Activated effector memory CD4-positive, alpha-beta T cell treated with Interleukin-2 at 50 U/mL for 16 hours (primary cell): Measurements from ENCODE around the gene PDZD7.

Experiments
- DNase-seq: peaks from one replicate; pipeline ENCODE4 v3.0.0-alpha.2; 2020

Gene PDZD7

GRCh38 chr10:101031128-101031795 lies at the start of gene PDZD7, which contains the start of gene SFXN3:
TSS of gene PDZD7 (minus strand) at chr10:101031129. CDS start at chr10:101030219, 910 bp downstream.
TSS of gene SFXN3 (plus strand) at chr10:101031234. CDS start at chr10:101034695, 3,461 bp downstream.
- peak; percentile 95 for DNase-seq

GRCh38 chr10:101079874-101080273 lies 48.9 kb upstream of the PDZD7 start:
- DNase-seq, result no peak

GRCh38 chr10:101076630-101077029 lies 45.7 kb upstream of the PDZD7 start:
- no peak for DNase-seq

DNA sequence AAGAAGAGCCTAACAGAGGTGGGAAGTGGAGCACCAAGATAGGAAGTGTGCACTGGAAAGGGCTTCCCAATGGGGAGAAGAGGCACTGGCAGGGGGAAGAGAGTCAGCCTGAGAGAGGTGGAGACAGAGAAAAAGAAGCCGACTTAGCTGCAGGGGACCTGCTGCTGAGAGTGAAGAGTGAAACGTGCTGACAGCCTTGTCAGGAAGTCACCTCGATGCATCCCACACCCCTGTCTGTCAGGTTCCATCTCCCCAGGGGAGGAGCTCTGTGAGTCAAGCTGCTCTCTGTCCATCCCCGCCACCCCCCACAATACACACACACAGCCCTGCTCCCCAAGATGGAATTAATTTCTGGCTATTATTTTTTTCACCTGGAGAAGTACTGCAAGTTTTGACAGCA lies 44.8 kb upstream of the PDZD7 start:
- no peak for DNase-seq

DNA sequence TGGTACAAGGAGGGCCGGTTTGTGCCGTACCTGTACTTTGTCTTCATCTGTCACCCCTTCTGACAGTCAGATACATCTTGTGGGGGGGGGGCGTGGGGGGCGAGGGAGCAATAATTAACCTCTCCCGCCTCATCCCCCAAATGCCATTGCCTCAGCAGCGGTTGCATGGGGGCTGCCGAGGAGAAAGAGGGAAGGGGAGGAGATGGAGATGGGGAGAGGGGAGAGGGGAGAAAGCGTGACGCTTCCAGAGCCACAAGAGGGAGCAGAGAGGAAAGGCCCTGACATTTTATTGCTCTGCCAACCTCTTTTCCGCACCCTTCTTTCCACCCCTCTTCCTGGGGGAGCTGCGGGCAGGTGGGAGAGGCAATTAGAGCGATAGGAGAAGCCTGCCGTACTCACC lies 42.7 kb upstream of the PDZD7 start:
- DNase-seq, result no peak

- no peak for DNase-seq
Observed at GRCh38 chr10:101072923-101073322, 42.0 kb upstream of the PDZD7 start.

- DNase-seq, result no peak
Observed at GRCh38 chr10:101071885-101072433, 41.0 kb upstream of the PDZD7 start.

DNA sequence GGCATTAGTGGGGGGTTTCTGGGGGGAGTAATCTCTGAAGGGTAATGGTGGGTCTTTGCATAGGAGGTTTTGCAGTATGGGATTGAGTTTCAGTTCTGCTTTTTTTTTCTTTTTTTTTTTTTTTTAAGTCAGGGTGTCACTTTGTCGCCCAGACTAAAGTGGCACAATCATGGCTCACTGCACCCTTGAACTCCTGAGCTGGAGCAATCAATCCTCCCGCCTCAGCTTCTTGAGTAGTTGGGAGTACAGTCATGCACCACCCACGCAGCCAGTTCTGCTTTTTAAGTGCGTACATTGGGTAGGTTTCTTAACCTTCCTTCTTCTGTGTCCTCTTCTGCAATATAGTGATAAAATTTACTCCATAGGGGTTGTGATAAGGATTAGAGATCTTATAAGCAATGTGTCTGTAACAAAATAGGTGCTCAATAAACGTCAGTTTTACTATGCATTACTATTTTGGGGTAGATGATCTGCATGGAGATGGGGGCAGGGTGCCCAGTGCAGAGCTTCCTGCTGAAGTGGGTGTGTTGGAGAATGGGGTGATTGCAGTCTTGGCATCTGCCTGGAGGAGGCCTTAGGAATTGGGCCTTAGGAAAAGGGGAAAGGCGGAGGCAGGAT lies 40.4 kb upstream of the PDZD7 start:
- no peak for DNase-seq

- no peak for DNase-seq
Observed at GRCh38 chr10:101070098-101070497, 39.2 kb upstream of the PDZD7 start.

- no peak for DNase-seq
Observed at GRCh38 chr10:101069441-101069840, 38.5 kb upstream of the PDZD7 start.

- peak; percentile 63 for DNase-seq
Observed at GRCh38 chr10:101067356-101068083, 36.6 kb upstream of the PDZD7 start.

DNA sequence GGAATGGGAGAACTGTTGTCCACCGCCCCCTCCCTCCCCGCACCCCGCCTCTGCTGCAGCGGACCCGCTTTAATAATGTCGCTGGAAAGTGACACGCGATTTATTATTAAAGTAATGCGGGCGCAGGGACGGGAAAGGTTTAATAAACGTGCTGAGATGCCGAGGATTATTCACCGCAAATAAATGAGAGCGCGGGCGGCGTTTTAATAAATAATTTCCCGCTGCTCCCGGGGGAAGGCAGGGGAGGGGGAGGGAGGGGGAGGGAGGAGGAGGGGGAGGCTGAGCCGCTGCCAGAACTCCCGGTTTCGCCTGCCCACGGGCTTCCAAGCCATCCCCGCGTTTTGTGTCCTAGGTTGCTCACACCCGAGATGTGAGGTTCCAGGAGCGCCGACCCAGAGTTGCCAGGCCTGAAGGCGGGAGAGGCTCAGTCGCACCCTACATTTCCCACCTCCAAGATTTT lies 36.0 kb upstream of the PDZD7 start:
- DNase-seq, result no peak

DNA sequence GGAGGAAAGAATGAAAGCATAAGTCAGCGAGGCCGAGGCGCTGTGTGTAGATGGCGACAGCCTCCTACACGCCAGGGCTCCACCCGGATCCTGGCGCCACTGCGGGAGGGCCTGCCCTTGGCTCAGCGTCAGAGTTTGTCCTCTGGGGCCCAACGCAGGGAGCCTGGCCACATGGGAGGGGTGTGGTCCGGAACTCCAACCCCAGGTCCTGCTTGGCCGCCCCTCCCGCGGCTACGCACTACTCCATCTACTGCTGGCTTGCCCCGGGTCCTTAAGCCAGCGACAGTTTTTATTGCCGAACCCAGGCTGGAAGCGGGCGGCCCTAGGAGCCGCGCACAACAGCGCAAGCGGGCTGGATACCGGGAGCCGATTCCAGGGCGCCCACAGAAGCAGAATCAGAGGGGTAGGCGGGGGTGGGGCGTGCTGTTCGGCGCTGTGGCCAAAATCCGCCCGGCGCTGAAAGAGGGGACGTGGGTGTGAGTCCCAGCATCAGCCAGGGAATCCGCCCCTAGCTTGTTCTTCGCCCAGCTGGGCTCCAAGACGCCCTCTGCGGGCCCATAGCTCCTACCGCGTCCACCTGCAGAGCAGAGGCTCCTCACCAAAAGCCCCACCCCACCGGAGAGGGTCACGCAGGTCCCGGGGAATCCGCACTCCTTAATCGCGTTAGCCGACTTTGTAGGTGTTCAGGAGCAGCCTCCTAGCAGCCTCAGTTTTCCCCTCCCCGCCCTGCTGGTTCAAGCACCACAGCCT lies 35.4 kb upstream of the PDZD7 start:
- DNase-seq, result peak; percentile 31

- no peak for DNase-seq
Observed at GRCh38 chr10:101065481-101066145, 34.7 kb upstream of the PDZD7 start.

DNA sequence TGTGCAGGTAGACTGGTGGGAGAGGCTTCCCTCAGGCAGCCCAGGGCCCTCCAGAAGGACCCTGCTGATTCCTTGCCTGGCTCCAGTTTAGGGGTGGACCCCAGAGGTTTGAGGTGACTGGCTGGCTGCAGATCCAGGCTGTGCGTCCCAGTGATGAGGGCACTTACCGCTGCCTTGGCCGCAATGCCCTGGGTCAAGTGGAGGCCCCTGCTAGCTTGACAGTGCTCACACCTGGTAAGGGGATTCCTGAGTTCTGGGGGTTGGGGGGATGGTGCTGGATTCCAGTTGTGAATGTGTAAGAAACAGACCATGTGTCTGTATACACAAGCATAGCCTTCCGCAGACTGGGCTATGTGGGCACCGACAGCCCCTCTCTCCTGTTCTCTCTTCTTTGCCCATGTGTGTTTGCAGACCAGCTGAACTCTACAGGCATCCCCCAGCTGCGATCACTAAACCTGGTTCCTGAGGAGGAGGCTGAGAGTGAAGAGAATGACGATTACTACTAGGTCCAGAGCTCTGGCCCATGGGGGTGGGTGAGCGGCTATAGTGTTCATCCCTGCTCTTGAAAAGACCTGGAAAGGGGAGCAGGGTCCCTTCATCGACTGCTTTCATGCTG lies 33.6 kb upstream of the PDZD7 start:
- DNase-seq, result no peak

DNA sequence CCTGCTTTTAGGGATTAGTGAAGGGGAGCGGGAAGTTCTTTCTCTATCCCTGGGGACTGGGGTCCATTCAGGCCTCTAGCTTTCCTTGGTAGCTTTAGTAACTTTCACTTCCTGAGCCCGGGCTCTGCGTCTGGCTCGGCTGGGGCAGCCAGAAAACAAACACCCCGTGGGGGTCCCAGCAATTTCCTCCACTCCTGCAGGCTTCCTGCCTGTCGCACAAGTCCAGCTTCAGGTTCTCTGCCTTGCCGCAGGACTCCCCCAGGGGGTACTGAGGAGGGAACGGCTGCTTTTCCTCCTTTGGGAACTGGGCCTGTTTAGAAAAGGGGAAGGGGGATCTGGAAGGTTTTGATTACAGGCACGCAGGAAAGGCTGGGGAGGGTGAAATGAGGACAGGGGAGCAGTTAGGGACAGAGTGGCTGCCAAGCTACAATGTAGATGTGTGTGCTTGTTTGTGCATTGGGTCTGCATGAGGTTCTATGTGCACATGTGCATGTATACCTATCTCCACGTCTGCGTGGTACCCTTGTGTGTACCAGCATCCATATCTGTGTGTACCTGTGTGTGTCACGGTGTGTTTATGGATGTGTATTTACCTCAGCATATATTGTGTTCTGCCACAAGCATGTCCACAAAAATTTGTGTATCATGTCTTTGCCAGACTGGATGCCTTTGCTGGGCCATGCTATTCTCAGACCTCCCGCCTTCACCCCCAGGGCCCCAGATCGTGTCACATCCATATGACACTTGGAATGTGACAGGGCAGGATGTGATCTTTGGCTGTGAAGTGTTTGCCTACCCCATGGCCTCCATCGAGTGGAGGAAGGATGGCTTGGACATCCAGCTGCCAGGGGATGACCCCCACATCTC lies 32.9 kb upstream of the PDZD7 start:
- DNase-seq, result no peak

- no peak for DNase-seq
Observed at GRCh38 chr10:101063050-101063525, 32.2 kb upstream of the PDZD7 start.

- peak; percentile 37 for DNase-seq
Observed at GRCh38 chr10:101062232-101063049, 31.5 kb upstream of the PDZD7 start.

DNA sequence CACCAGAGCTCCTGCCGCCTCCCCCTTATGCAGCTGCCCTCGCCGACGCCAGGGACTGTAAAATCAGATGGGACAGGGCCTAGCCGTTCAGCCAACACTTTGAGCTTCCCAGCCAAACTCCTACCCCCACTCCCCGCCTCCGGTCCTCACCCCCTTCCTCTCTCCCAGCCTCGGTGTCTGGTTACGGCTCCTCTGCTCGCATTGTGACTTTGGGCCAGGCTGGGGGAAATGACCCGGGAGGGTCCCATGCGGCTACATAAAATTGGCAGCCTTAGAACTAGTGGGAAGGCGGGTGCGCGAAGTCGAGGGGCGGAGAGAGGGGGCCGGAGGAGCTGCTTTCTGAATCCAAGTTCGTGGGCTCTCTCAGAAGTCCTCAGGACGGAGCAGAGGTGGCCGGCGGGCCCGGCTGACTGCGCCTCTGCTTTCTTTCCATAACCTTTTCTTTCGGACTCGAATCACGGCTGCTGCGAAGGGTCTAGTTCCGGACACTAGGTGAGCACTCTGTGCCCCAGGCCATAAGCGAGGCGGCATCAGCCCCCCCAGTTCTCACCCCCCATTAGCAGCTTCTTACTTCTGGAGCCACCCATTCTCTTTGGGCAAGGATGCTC lies 30.8 kb upstream of the PDZD7 start, which contains the start of gene KAZALD1:
TSS of gene KAZALD1 (plus strand) at position 366 of the 608 bp plus-strand sequence. CDS start 604 bp downstream, outside the sequence.
- DNase-seq, result no peak
